ENCODE measurements around the gene SPATA4. TPM values are rescaled to one million over a fixed set of nuclear protein-coding genes. Genes with fewer than 3 reads are reported as not detected.

Gene SPATA4
- total RNA-seq (2012; rRNA removed): under 0.01 and 0.28 TPM in 2 replicates
- 0.09 and 0.14 TPM in 2 replicates for polyA plus RNA-seq (2012; rRNA removed)
- not detected in 2 replicates for polyA plus RNA-seq (2012; cell fraction: cytosol; rRNA removed)
- not detected in 2 replicates for polyA plus RNA-seq (2012; cell fraction: nucleus; rRNA removed; ENCODE audit: low replicate concordance)
- percentile 27 among the genes with signal in this experiment for Bru-seq, nascent RNA
- percentile 16 among the genes with signal in this experiment for BruChase-seq, experiment 1, labeled RNA remaining after a 6-hour chase
- percentile 14 among the genes with signal in this experiment for BruChase-seq, experiment 2, labeled RNA remaining after a 2-hour chase
- long read RNA-seq, partial matches to known transcripts: 1 of 2 reads
- long read RNA-seq, other reads (novel, unspliced or antisense): 1 of 2 reads

DNA sequence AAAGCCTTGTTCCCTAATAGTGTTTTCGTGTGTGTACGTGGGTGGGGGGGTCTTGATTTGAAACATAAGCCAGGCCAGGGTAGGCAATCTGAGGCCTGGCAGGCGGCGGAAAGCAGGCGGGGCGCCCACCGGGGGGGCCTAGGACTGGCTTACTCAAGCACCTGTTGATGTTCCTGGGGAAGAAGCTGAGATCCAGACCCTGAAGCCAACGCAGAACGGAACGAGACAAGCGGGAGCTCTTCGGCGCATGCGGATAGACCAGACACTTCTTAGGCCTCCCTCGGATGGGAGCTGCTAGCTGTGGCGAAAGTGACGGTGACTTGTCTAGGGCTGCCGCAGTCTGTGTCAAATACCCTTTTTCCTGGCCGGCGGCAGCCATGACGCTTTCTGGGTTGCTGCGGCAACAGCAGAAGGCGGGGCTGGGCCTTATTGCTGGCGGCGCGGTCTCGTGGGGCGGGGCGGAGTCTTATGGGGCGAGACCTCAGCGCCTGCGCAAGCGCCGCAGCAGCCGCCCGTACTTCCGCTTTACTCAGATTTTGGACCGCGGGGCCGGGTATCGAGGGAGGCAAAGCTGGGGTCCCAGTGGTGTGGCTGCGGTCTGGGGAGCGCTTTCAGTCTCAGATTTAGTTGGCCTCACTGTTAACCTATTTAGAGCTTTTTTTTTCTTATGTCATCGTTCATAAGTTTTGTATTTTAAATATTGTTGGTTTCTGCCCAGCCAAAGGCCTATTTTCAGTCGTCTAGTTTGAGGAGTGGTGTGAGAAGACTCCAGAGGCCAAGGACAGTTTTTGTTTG is at the start of gene SPATA4:
SPATA4 (minus strand) TSS at position 402 of the 795 bp plus-strand sequence; CDS start at position 379, 23 bp downstream.
- H2BK15ac ChIP-seq (ENCODE audit: low read depth, low read length): peak within 1 kb of the TSS; percentile 90; the same call in 2 of the 3 replicates
- peaks cover 7% of the 10 kb centered on the region for H3K4me1 ChIP-seq (ENCODE audit: control insufficient read depth, insufficient read depth, low read length)
- H3K4me2 ChIP-seq (ENCODE audit: low read depth, low read length): peak within 1 kb of the TSS; percentile 94
- peak within 1 kb of the TSS; percentile 82 for H3K18ac ChIP-seq (ENCODE audit: low read depth, low read length)
- peak within 1 kb of the TSS; percentile 95 for H4K5ac ChIP-seq (ENCODE audit: low read depth, low read length)
- H2BK20ac ChIP-seq (ENCODE audit: low read depth, low read length): peak within 1 kb of the TSS; percentile 79
- peak within 1 kb of the TSS; percentile 56; the same call in 1 of the 2 replicates for H2BK120ac ChIP-seq (ENCODE audit: low read depth, low read length)
- H4K8ac ChIP-seq (ENCODE audit: low read depth in 2 of 2, low read length in 2 of 2): peak within 1 kb of the TSS; percentile 94 to 99
- peak within 1 kb of the TSS; percentile 97 for H3K23ac ChIP-seq (ENCODE audit: low read depth, low read length)
- peak within 1 kb of the TSS; percentile 97 for H3K14ac ChIP-seq (replicated peaks; ENCODE audit: low read depth, low read length)
- H2BK5ac ChIP-seq (ENCODE audit: low read depth, low read length, poor library complexity, severe bottlenecking): peak within 1 kb of the TSS; percentile 92
- peak within 1 kb of the TSS; percentile 83 for H3K9ac ChIP-seq (ENCODE audit: low read depth, low read length)
- H3K79me1 ChIP-seq (ENCODE audit: low read depth in 1 of 2, low read length in 2 of 2): no peaks in the 10 kb centered on the region
- peak within 1 kb of the TSS; percentile 58 for H3K4me3 ChIP-seq (ENCODE audit: insufficient read depth, low read depth, low read length)
- peak within 1 kb of the TSS; percentile 89 for H2AK9ac ChIP-seq (replicated peaks; ENCODE audit: low read depth, low read length, poor library complexity)
- H2AFZ ChIP-seq (replicated peaks; ENCODE audit: low read length, poor library complexity): peak within 1 kb of the TSS; percentile 99
- no peaks in the 10 kb centered on the region for H4K20me1 ChIP-seq (ENCODE audit: insufficient read depth, low read length)
- no peaks in the 10 kb centered on the region for H3K27me3 ChIP-seq (ENCODE audit: control insufficient read depth, insufficient read depth, low read length)
- H3K4ac ChIP-seq (ENCODE audit: low read depth, low read length): peak within 1 kb of the TSS; percentile 91
- in situ Hi-C loops (cut with MboI; ENCODE audit: low sequenced_read_pairs) (loop anchor here (10.0 kb wide), 1 partner anchor 79 kb away; no protein-coding TSS in a partner anchor), dilution Hi-C loops (cut with HindIII; ENCODE audit: low sequenced_read_pairs, unreplicated experiment) (no loop called here), intact Hi-C loops (cut with micrococcal nuclease) (loop anchor here (1.0 to 5.0 kb wide), 3 partner anchors 42 to 123 kb away; partner anchors contain the start of gene SPCS3)
- peak; percentile 89 for DNase-seq
- ChIA-PET CTCF (interaction anchor here (1.5 to 1.7 kb wide), 2 partner anchors 34 to 43 kb away, joined by 4 read pairs; no protein-coding TSS in a partner anchor), POLR2A (ENCODE audit: unreplicated experiment) (interaction anchor here (0.6 kb wide), 1 partner anchor 642 kb away, joined by 3 read pairs; no protein-coding TSS in a partner anchor)
- peak within 1 kb of the TSS; percentile 72 for H4K91ac ChIP-seq (ENCODE audit: insufficient read depth, low read depth, low read length)
- H3K36me3 ChIP-seq (ENCODE audit: control insufficient read depth, insufficient read depth, low read length): no peaks in the 10 kb centered on the region
- WGBS, 2 experiments (ENCODE audit: extremely low coverage in 2 of 2, insufficient read length in 1 of 2): 1% methylated on average over 19 of the region's 45 CpGs; no CpG with 5 or more reads in 1 of the 2 experiments
- BruUV-seq (replicated peaks): no TSS peak
- peak within 1 kb of the TSS; percentile 88 for H3K27ac ChIP-seq (ENCODE audit: insufficient read depth, low read length)
- H3K9me1 ChIP-seq (ENCODE audit: insufficient read depth, low read length): no peaks in the 10 kb centered on the region
- peak; percentile 97 for ATAC-seq (ENCODE audit: low read depth)
- H2AK5ac ChIP-seq (ENCODE audit: low read depth, low read length): 0 out of 2 replicates have a peak within 1 kb of the TSS, but pooled peaks have one; percentile 43
- no peaks in the 10 kb centered on the region for H3K9me3 ChIP-seq (ENCODE audit: control insufficient read depth, insufficient read depth, low read length)
- peak within 1 kb of the TSS; percentile 91 for H3K56ac ChIP-seq (ENCODE audit: extremely low read depth, insufficient read depth, low read length)
- TF ChIP-seq, protein P1, sequence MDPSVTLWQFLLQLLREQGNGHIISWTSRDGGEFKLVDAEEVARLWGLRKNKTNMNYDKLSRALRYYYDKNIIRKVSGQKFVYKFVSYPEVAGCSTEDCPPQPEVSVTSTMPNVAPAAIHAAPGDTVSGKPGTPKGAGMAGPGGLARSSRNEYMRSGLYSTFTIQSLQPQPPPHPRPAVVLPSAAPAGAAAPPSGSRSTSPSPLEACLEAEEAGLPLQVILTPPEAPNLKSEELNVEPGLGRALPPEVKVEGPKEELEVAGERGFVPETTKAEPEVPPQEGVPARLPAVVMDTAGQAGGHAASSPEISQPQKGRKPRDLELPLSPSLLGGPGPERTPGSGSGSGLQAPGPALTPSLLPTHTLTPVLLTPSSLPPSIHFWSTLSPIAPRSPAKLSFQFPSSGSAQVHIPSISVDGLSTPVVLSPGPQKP (IDR thresholded peaks at IDR 0.05; ENCODE audit: borderline replicate concordance, low read depth, low read length): no peak
- no peak for TF ChIP-seq RAD21 (IDR thresholded peaks at IDR 0.05; ENCODE audit: low read length)
- peak; percentile 81; the same call in 1 of the 2 replicates for TF ChIP-seq MXI1 (IDR thresholded peaks at IDR 0.05; ENCODE audit: borderline replicate concordance, low read depth, low read length)
- no peak for TF ChIP-seq RCOR1 (IDR thresholded peaks at IDR 0.05; ENCODE audit: insufficient replicate concordance, low read length)
- peak; percentile 72; the same call in 1 of the 2 replicates for TF ChIP-seq MAZ (IDR thresholded peaks at IDR 0.05; ENCODE audit: borderline replicate concordance, low read depth, low read length)
- peak; percentile 81 for TF ChIP-seq POLR2A (IDR thresholded peaks at IDR 0.05; ENCODE audit: low read depth, low read length)
- no peak for TF ChIP-seq BHLHE40 (IDR thresholded peaks at IDR 0.05; ENCODE audit: low read depth, low read length)
- TF ChIP-seq NFE2L2 (IDR thresholded peaks at IDR 0.05; ENCODE audit: low read depth, low read length): no peak
- peak; percentile 66; the same call in 1 of the 2 replicates for TF ChIP-seq USF2 (IDR thresholded peaks at IDR 0.05; ENCODE audit: low read depth, low read length)
- no peak for TF ChIP-seq FOS (IDR thresholded peaks at IDR 0.05; ENCODE audit: low read depth, low read length)
- no peak for TF ChIP-seq RFX5 (IDR thresholded peaks at IDR 0.05; ENCODE audit: low read depth, low read length)
- TF ChIP-seq CEBPB (IDR thresholded peaks at IDR 0.05; ENCODE audit: low read depth, low read length): no peak
- no peak for TF ChIP-seq SMC3 (IDR thresholded peaks at IDR 0.05; ENCODE audit: low read depth, low read length)
- TF ChIP-seq CHD1 (IDR thresholded peaks at IDR 0.05; ENCODE audit: low read depth, low read length): no peak
